AG09309 (cell line): ENCODE data around the gene PTCD2.
"Not testable (repeated sequence)": the region's sequence is repeated elsewhere in the genome, so short reads cannot be mapped to it uniquely, and the experiment has no call there.

Experiments used
- DNase-seq: peaks from one replicate; pipeline ENCODE4 v3.0.0-alpha.2; 2010; ENCODE audit warnings: low read depth
- H3K4me3 ChIP-seq: 2 replicates; pipeline ENCODE4 v1.5.1; 2011; ENCODE audit warnings: mild to moderate bottlenecking, low read depth, low read length, moderate library complexity; ENCODE audit not compliant: control insufficient read depth
- TF ChIP-seq, protein P1 (sequence below): IDR thresholded peaks from 2 replicates; pipeline ENCODE4 v1.5.1; 2011; ENCODE audit warnings: mild to moderate bottlenecking, low read depth, low read length, inconsistent platforms; ENCODE audit not compliant: insufficient read depth, control insufficient read depth; ENCODE audit errors: missing control alignments

PTCD2 gene

DNA sequence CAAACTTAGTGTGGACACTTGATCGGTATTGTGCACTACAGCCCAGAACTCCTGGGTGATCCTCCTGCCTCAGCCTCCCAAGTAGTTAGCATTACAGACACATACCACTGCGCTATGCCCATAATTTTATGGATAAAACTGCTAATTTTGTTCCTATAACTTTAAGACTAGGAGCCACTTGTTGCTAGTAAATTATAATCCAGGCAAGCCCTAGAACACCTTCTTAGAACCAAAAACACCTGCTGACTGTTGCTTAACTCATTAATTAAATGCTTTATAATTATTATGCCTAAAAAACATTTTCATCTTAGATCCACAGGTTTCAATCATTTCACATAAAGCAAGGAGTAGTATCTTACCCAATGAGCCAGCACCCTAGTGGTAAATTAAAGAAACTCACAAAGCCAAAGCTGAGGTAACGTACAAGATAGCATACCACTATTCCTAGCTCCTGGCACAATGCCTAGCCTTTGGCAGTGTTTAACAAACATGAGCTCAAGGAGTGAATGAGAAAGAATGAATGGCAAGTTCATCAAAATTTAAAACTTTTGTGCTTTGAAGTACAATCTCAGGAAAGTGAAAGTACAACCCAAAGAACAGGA, 5.5 kb upstream of the PTCD2 start:
- TF ChIP-seq, protein P1, sequence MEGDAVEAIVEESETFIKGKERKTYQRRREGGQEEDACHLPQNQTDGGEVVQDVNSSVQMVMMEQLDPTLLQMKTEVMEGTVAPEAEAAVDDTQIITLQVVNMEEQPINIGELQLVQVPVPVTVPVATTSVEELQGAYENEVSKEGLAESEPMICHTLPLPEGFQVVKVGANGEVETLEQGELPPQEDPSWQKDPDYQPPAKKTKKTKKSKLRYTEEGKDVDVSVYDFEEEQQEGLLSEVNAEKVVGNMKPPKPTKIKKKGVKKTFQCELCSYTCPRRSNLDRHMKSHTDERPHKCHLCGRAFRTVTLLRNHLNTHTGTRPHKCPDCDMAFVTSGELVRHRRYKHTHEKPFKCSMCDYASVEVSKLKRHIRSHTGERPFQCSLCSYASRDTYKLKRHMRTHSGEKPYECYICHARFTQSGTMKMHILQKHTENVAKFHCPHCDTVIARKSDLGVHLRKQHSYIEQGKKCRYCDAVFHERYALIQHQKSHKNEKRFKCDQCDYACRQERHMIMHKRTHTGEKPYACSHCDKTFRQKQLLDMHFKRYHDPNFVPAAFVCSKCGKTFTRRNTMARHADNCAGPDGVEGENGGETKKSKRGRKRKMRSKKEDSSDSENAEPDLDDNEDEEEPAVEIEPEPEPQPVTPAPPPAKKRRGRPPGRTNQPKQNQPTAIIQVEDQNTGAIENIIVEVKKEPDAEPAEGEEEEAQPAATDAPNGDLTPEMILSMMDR = no peak
- no peak overlapping the region for H3K4me3 ChIP-seq
- no peak for DNase-seq

DNA sequence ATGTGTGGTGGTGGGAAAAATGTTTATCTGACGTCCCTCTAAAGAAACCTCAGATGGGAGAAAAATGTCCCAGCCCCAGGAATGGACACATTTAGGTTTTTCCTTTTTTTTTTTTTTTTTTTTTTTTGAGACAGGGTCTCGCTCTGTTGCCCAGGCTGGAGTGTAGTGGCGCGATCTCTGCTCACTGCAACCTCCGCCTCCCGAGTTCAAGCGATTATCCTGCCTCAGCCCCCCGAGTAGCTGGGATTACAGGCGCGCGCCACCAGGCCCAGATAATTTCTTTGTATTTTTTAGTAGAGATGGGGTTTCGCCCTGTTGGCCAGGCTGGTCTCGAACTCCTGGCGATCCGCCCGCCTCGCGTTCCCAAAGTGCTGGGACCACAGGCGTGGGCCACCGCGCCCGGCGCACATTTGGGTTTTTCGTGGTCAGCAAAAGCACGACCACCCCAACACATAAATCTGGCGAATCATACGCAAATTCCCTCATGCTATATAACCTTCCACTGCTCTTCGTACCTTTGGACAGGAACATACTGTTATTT, 668 bp upstream of the PTCD2 start:
- H3K4me3 ChIP-seq = peak overlapping the region; percentile 85

DNA sequence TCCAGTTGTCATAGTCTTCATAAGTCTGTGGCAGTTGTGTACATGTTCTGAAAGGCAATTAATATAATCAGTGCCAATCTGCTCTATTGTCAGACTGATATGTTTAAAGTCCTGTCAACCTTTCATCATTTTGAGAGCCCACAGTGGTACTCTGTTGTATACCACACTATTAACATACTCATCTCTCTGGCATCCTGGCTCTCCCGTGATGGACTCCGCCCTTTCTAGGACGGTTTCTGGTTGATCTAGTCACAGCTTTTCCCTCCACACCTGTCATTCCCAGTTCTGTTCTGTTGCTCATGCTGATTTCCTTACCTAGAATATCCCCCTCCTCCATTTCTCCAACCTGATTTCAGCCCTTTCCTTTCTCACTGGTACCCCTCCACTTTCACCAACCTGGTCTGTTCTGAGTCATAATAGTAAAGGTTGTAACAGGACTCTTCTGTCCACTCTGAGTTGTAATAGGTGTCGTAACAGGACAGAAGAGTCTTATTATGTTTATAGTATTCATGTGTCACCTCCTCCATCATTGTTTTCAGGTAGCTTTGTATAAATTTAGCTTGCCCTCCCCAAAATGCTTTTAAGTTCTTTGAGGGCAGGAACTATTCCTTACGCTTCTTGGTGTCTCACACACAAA, 4.1 kb downstream of the PTCD2 start:
- no peak for DNase-seq
- H3K4me3 ChIP-seq = no peak overlapping the region
- TF ChIP-seq, protein P1 = no peak

More for the DNA sequence above, 668 bp upstream of the PTCD2 start:
- DNase-seq = not testable (repeated sequence)

DNA sequence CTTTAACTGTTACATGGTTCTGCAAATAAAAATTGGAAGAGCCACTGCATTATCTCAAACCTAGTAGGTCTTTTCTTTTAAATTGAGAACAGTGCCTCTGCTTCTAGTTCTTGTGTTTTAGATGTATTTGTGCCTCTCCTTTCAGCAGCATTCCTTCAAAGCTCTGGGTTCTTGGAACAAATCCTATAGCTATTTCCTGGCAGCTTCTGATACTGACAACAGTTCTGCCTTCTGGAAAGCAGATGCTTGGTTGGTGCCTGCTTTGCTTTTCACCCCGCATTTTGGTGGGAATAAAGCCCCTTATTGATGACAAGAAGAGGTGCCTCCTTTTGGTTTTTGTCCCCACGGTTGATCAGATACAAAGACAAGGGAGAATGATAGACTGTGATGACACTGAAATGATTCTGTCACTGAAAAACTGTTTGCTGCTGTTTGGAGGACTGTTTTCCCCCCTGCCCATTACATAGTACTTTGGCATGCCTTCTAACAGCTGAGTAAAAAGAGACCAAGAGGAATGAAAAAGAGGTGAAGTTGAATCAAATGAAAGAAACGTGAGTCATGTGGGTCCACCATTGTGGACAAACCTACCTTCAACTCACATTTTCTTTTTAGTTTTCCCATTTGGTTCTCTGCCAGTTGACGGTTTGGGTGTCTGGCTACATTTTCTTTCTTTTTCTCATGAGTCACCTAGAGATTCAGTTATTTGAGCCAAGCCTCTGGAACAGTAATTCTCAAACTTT, 5.6 kb downstream of the PTCD2 start:
- peak; percentile 11 for DNase-seq
- H3K4me3 ChIP-seq = no peak overlapping the region
- TF ChIP-seq, protein P1 = no peak

DNA sequence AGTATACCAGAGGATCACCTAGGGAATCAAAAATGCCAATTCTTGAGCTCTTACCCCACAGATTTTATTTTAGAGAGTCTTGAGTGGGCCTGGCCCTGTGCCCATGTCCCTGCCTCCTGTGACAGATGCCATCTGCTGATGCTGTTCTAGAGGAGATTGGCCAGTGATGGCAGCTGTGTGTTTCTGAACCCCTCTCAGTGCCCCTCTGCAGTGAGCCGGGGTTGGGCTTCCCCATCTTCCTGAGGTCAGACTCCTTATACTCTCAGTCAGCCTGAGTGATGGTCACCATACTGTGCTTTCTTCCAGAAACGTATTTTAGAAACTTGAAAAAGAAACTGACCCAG, 6.1 kb downstream of the PTCD2 start:
- H3K4me3 ChIP-seq = no peak overlapping the region
- no peak for DNase-seq
- TF ChIP-seq, protein P1 = no peak

DNA sequence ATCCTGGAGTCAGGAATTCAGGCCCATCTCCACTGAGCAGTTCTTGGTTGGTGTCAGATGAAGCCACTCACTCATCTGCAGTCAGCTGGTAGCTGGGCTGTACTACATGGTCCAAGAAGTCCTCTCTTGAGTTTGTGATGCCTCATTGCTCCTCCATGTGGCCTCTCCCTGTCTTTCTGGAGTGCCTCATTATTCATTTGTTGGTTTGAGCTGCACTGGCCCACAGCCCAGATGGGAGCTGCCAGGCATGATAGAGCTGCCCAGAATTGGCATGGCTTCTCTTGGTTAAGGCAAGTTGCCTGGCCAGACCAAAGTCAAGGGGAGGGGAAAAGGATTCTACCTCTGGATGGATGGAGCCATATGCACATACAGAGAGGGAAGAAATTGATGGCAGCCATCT, 8.0 kb downstream of the PTCD2 start:
- no peak overlapping the region for H3K4me3 ChIP-seq

More for the DNA sequence above, 8.0 kb downstream of the PTCD2 start:
- TF ChIP-seq, protein P1 = no peak
- DNase-seq = peak; percentile 25
